Middle frontal gyrus (tissue), 1 donor: ENCODE data around the gene GYPC.
"Not testable (repeated sequence)": the region's sequence is repeated elsewhere in the genome, so short reads cannot be mapped to it uniquely, and the experiment has no call there.

Experiments used
- DNase-seq: peaks from one replicate; pipeline ENCODE4 v3.0.0-alpha.2; 2015; ENCODE audit warnings: low spot score; ENCODE audit errors: extremely low spot score

Gene GYPC

DNA sequence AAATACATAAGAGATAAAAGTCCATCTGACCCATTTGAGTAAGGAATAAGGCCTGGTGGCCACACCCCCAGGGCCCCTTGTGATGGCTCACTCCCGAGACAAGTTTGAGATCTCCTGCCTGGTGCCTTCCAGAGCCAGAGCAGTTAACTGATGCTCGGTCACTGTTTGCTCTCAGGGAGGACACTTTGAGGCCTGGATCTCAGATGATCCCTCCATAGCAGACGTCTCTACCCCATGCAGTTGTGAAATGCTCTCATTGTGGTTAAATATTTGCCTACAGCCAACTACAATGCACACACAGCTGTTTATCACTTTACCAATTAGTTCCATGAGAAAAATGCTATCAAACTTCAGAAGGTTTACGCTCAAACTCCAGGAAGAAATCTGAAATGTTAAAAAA is 12.3 kb downstream of the GYPC start:
- DNase-seq = no peak

DNA sequence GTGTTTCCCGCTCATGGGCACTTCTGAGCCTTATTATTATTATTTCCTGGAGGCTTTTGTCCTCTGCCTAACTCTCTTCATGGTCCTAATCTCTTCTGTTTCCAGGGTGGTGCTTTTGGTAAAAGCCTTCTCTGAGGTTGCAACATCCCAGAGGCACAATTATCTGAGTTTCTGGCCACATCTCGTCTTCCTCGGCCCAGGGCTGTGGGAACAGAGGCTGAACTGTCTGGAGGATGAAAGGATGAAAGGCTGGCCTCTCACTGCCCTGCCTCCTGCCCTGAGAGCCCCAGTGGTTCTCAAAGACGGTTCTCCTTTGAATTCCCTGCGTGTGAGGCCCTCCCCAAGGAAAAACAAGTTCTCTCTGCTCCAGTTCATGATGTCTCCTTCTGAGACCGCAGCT is 13.8 kb downstream of the GYPC start:
- no peak for DNase-seq

DNA sequence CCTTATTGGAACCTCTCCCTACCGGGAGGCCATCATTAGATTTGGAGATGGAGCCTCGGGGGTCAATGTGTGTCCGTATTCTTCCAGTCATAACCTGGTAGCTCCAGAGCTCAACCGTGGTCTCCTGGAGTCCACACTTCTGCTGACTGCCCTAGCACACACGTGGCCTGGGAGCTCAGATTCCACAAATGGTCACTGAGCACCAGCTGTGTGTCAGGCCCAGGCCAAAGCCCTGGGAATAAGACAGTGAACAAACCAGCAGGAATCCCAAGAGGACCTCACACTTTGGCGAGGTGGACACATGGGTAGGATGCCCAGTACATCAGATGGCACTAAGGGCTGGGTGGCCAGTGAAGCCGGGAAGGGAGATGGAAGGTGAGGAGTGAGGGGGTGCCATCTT is 15.5 kb downstream of the GYPC start:
- no peak for DNase-seq

DNA sequence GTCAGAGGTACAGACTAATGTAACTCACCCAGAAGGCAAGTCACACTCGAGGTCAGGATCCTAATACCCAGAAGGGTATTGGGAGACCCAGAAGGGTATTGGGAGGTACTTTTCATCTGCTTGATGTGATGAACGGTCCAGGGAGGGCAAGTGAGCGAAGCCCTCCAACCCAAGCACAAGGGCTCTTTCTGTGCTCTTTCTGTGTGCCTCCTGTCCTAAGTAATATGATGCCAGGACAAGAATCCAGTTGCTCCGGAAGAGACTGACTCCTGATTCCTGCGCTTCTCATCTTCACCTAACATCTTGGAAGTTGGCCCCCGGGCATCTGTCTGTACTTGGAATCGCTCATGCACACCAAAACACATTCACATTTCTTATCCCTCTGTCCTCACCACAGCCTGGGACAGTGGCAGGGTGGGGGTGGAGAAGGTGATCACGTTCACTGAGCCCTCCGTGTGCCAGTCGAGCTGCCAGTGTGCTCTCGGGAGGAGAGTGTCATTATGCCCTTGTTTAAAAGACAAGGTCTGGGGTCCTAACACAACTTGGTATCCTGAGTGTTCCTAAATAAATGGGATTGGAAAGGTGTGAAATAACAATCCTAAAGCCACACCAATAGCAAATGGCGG is 17.1 kb downstream of the GYPC start:
- no peak for DNase-seq

DNA sequence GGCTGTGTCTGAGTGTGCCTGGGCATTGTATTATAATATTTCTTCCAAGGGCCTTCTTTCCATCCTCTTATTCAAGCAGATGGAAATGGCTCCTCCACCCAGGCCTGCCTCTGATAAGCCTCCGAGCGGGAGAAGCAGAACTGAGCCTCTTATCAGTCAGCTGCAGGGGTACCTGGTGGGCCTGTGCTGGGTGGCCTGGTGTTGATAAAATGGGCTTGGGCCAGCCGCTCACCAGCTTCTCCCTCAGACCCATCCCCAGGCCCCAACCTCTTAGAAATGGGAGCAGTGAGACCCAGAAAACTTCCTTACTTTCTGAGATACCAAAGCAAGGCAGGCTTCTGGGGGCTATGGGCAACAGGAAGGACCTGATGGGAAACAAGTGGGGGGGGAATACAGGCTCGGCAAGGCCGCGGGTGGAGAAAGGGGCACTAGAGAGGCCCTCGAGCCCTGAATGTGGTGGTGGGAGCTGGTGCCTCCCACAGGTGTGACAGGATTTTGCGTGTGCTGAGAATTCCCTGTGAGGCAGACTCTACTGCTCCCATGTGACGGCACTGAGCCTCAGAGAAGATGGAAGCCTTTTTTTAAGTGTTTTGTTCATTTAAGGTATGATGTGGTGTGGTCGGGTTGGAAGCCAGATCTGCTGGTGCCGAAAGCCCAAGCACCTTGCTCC is 18.3 kb downstream of the GYPC start:
- DNase-seq = no peak

DNA sequence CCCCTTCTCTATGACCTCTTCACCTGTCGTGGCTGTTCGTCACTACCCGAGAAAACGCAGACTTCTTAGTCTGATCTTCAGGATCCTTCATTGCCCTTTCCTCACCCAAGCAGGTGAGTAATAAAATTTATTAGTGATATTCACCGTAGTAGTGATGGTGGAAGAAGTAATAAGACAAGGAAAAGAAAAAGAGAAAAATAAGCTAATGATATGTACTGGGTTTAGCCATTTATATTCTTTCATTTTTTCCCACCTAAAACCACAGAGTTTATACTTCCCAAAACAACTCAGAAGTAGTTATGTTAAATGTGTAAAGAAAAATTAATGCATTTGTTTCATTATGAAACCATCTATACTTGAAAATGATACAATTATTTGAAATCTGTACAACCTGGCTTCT is 19.7 kb downstream of the GYPC start:
- DNase-seq = no peak

DNA sequence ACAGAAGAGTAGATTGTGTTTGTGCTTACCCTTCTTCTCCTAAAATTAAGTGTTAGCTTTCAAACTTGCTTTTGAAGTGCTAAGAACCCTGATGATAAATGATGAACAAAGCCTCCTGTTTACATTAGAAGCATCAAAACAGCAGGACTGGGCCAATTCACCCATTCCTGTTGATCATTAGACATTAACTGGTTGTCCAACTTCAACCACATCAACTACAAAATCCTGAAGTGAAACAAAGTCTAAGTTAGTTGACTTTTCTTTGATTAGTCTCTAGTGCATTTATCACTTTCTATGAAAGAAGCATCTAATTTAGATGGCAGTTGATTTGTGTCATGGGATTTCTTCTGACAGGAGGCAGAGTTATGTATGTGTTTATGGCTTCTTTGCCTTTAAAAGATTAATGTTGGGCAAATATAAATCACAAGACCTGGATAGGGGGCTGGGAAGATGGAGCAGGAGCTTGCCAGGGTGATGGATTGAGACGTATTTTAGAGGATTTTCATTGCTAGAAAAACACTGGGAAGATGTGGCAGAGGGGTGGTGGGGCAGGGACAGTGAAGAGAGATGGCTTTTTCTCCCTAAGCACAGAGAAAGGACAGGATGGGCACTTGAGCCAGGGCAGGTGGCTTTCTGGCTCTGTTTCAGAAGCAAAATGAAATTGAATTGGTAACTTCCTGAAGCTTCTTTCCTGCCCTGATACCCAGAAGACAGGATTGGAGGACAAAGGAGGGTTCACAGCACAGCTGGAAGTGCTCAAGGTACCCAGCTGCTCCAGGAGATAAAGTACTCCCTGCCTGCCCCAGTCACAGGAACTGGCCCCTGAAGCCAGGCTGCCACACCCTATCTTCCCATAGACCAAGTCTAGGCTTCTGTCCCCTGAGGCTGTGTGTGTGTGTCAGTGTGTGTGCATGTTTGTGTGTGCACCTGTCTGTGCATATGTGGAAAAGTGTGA is 20.5 kb downstream of the GYPC start:
- DNase-seq = no peak

DNA sequence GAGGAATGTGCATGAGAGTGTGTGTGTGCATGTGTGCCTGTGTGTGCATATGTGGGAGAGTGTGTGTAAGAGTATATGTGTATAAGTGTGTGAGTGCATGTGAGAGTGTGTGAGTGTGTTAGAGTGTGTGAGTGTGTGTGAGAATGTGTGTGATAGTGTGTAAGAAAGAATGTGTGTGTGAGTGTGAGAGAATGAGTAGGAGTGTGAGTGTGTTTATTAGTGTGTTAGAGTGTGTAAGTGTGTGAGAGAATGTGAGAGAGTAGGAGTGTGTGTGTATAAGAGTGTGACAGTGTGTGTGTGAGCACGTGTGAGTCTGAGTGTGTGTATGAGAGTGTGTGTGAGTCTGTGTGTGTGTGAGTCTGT is 21.2 kb downstream of the GYPC start:
- DNase-seq = no peak

DNA sequence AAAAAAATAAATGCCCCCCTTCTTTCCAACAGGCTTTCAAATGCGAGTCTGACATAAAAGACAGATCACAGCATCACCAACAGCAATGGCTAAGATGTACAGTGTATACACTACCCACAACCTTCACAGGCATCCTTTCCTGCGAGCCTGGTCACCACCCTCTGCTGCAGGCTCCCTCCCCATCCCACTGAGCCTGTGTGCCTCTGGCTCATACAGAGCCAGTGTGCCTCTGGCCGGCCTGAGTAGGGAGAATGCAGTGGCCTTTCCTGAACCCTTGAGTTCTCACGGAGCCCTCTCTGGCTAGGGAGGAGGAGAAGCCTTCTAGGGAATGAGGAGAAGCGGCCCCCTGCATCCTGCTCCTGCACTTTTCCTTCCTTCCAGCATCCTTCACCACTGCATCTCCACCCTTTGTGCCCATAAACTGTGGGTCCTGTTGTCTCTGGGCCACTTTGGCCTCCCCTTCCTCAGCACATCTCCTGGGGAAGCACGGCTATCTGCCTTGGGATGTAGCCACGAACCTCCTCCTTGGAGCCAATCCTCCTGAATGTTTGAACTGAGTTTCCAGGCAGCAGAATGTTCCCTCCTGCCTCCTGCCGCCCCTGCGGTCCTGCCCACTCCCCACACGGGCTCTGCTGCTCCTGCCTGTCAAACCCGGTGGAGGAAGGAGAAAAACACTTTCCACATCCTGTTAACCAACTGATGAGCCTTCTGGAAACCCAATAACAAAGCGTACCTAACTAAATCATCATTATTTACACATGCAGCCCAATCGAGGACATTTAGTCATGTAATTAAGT is 22.5 kb downstream of the GYPC start:
- no peak for DNase-seq

DNA sequence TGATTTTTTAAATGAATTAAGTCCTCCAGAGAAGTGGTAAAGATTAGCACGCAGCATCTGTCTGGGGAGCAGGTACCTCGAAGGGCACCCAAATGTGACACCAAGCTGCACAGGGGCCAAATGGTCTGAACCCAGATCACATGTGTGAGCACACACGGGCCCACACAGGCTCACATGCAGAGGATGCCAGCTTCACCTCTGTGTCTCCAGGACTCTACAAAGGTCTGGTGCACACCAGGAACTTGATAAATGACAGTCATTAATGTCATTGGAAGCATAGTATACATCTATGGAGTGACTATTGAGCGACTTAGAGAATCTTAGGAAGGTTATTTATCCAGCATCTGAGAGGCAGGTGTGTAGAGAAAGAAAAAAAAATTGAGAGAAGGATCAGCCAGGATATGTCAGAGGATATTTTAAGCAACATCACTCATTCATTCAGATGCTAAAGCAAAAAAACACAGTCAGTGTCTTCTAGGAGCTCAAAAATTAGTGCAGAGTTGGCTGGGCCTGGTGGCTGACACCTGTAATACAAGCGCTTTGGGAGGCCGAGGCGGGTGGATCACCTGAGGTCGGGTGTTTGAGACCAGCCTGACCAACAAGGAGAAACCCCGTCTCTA is 23.2 kb downstream of the GYPC start:
- no peak for DNase-seq

DNA sequence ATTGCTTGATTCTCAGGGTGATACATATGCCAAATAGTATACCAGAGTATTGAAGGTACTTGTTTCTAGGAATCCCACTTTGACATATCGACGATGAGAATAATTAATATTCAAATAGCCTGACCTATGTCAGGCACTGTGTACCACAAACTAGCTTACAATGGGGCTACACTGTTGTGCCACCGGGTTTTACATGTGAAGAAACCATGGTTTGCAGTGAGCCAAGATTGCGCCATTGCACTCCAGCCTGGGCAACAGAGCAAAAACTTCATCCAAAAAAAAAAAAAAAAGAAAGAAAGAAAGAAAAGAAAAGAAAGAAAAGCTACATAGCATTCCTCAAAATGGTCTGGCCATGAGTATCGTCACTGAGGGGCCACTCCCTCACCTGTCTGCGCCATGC is 25.5 kb downstream of the GYPC start:
- no peak for DNase-seq

DNA sequence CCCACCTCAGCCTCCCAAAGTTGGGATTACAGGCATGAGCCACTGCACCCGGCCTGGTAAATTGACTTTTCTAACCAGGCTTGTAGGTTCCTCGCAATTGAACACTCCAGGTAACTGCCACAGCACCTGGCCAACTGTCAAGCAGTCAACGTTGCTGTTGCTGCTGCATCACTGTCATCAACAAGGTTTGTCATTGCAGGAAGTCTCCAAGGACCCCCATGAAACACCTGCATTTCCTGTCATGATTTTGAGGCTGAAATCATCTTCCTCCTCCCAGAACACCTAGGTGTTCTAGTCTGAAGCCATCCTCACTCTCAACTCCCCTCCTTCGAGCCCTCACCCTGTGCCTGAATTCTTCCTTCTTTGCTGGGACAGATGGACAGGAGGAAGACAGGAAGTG is 29.7 kb downstream of the GYPC start:
- no peak for DNase-seq

DNA sequence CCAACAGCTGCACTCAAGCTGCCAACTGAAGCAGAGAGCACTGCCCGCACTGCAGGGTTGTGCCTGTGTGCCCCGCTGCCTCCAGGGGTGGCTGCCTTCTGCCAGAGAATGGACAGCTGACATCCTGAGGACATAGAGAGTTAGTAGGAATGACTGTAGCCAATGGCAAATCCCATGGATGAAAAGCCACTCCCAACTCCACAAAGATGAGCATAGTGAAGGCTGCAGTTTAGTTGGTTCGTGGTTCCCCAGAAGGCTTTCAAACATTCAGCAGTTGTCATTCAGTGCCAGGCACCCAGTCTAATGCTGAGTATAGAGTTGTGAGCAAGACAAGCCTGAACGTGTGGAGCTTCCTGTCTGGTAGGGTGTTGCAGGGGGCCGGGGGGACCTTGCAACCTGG is 30.3 kb downstream of the GYPC start:
- no peak for DNase-seq

DNA sequence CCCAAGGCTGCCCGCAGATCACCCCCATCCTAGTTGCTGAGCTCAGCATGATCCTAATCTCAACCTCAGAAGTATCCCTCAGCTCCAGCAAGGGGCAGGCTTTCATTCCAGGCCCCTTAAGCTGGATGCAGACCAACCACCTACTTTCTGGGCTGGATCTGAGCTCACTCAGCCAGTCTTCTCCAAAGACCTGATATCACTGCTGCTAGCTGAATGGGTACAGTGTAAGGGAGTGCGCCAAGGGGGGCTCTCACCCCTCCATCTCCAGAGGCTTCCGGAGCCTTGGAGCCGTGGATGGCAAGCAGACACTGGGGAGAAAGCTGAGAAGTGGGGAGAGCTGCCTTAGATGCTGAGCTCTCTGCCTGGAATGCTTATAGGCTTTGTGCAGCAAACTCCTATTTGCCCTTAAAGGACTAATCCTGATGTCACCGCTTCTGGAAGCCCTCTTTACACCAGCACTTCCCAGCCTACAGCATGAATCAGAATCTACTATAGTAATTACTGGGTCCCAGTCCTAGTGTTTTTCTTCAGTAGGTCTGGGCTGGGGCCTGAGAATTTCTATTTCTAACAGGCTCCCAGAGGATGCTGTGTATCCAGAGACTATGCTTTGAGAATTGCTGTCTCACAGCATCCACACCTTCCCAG is 31.0 kb downstream of the GYPC start:
- no peak for DNase-seq

DNA sequence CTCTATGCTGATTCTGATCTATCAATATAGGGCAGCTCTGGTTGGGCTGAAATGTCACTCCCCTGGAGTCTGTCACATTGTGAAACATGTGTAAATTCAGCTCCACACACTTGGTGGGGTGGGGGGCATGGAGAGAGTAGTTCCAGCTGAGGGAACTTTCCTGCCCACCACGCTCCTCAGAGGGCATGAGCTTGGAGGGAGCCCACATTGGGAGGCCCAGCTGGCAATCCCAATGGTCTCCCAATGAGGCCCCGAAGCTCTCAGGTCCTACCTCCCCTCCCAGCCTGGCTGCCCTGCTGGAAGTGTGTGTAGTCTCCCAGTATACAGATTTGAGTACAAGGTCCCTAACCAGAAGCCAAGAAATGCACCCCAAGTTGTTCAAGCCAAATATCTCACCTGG is 31.5 kb downstream of the GYPC start:
- DNase-seq = no peak

DNA sequence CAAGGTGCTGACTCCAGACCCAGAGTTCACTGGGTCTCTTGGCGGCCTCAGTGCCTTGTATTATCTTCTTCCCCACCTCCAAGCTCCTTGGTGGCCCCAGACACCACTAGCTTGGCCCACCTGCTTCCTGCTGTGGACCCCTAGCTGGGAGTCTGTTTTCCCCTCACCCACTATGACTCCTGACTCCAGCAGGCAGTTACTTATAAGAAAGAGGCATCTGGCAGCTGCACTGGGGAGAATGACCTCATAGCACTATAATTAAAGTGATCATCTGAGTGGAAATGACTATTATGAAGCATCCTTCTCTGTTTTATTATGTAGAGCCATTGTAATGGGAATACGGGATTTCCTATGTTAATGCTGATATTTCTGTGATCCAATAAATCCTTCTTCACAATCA is 32.6 kb downstream of the GYPC start:
- not testable (repeated sequence) for DNase-seq

DNA sequence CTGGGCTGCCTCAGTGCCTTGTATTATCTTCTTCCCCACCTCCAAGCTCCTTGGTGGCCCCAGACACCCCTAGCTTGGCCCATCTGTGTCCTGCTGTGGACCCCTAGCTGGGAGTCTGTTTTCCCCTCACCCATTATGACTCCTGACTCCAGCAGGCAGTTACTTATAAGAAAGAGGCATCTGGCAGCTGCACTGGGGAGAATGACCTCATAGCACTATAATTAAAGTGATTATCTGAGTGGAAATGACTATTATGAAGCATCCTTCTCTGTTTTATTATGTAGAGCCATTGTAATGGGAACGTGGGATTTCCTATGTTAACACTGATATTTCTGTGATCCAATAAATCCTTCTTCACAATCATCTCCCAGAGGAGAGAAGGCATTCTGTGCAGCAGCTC is 36.3 kb downstream of the GYPC start:
- DNase-seq = not testable (repeated sequence)

DNA sequence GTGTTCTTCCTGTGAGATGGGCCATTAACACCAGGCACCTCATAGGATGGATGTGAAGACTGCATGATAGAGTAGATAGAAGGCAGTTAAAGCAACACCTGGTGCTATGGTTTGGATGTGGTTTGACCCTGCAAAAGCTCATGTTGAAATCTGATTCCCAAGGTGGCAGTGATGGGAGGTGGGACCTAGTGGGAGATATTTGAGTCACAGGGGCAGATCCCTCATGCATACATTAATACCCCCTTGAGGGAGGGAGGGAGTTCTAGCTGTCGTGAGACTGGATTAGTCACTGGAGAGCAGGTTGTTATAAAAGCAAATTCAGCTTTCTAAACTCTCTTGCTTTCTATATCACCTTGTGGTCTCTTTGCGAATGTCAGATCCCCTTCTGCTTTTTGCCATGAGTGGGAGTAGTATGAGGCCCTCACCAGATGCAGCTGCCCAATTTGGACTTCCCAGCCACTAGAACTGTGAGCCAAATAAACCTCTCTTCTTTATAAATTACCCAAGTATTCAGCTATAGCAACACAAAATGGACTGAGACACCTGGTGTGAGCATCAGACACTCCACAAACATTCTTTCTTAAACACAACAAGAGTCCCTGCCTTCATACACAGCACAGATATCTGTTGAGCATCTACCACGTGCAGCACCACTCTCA is 37.1 kb downstream of the GYPC start:
- not testable (repeated sequence) for DNase-seq

DNA sequence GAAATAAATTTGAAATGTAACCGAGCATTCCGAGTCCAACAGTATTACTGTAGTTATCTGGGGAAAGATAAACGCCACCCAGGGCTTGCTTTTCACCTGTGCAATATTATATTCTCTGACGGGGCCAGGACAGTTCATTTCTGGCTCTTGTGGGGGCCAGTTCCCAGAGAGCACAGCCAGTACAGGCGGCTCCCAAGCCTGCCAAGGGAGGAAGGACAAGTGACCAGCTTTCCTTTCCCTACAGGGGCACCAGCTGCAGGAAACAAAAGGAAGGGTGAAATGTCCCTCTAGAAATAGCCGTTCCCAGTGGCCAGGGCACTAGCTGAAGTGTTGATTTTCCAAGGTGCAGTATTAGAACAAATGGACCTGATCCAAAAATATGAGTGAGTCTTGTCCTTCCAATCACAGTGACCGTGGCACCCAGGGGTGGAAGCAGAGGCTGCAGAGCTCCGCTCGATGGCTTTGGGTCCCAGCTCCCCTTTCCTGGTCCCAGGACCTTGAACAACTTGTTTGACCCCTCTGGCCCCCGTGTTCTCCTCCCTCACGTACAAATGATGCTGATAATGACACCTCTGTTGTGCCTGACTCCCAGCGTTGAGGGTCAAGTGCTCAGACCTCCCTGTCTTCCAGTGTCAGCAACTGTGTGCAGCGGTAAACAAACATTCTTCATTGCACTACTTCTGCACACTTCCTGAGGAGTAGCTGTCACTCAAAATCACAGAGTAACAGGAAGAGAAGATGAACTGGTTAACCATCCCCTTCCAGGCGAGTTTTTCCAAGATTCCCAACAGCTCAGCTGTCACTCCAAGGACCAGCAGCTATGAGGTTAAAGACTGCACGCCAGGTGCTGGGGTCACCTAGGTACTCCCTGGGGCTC is 40.9 kb downstream of the GYPC start:
- DNase-seq = no peak
